Neural cell (in vitro differentiated cells): ENCODE data around the gene LRRC61. TPM values are rescaled to one million over a fixed set of nuclear protein-coding genes. Genes with fewer than 3 reads are reported as not detected.

Experiments used
- H2AFZ ChIP-seq: fragments of 200-600, 300-800 bp; sonication (generic), shearing (Covaris generic); 2 replicates; pipeline ENCODE4 v1.6.0; 2014; ENCODE audit warnings: low read depth, mild to moderate bottlenecking, antibody characterized with exemption, low read length, moderate library complexity
- H3F3A ChIP-seq: fragments of 200-600 bp; shearing (Covaris generic); 2 replicates; pipeline ENCODE4 v1.6.1; 2016; ENCODE audit warnings: mild to moderate bottlenecking, moderate library complexity, mixed read lengths, antibody characterized with exemption, low read length; ENCODE audit not compliant: insufficient read depth, poor library complexity, severe bottlenecking
- H3K27ac ChIP-seq: fragments of 200-600, 300-800 bp; sonication (generic), shearing (Covaris generic); 2 replicates; pipeline ENCODE4 v1.5.1; 2014; ENCODE audit warnings: mild to moderate bottlenecking, low read length, moderate library complexity
- H3K27me3 ChIP-seq: fragments of 300-800, 200-600 bp; sonication (generic), shearing (Covaris generic); 2 replicates; pipeline ENCODE4 v1.6.0; 2014; ENCODE audit warnings: mild to moderate bottlenecking, low read depth, low read length, moderate library complexity; ENCODE audit not compliant: insufficient read depth
- H3K36me3 ChIP-seq: fragments of 300-800, 200-600 bp; sonication (generic), shearing (Covaris generic); 2 replicates; pipeline ENCODE4 v1.5.1; 2014; ENCODE audit warnings: mild to moderate bottlenecking, antibody characterized with exemption, low read length, moderate library complexity; ENCODE audit not compliant: insufficient read depth
- H3K4me2 ChIP-seq: fragments of 300-800, 200-600 bp; sonication (generic), shearing (Covaris generic); 2 replicates; pipeline ENCODE4 v1.6.0; 2014; ENCODE audit warnings: mild to moderate bottlenecking, low read length
- H3K4me3 ChIP-seq: fragments of 300-800, 200-600 bp; sonication (generic), shearing (Covaris generic); 2 replicates; pipeline ENCODE4 v1.5.1; 2014; ENCODE audit warnings: mild to moderate bottlenecking, low read length, moderate library complexity
- H3K79me2 ChIP-seq: fragments of 200-600 bp; shearing (Covaris generic); replicated peaks from 2 replicates; pipeline ENCODE4 v1.6.0; 2014; ENCODE audit warnings: mild to moderate bottlenecking, low read length, moderate library complexity; ENCODE audit not compliant: insufficient read depth
- H3K9ac ChIP-seq: fragments of 300-800, 200-600 bp; sonication (generic), shearing (Covaris generic); 2 replicates; pipeline ENCODE4 v1.6.1; 2016; ENCODE audit warnings: mild to moderate bottlenecking, low read length, mixed read lengths
- H3K9me2 ChIP-seq: fragments of 200-600 bp; shearing (Covaris generic); 2 replicates; pipeline ENCODE4 v1.6.1; 2016; ENCODE audit warnings: mild to moderate bottlenecking, low read length, mixed read lengths; ENCODE audit not compliant: insufficient read depth
- H3K9me3 ChIP-seq: fragments of 200-600, 300-800 bp; sonication (generic), shearing (Covaris generic); 2 replicates; pipeline ENCODE4 v1.6.1; 2016; ENCODE audit warnings: mild to moderate bottlenecking, mixed run types, low read length, moderate library complexity, mixed read lengths
- H4K20me1 ChIP-seq: fragments of 200-600 bp; shearing (Covaris generic); 2 replicates; pipeline ENCODE4 v1.6.1; 2016; ENCODE audit warnings: mild to moderate bottlenecking, mixed run types; ENCODE audit not compliant: insufficient read depth
- EP300 ChIP-seq: fragments of 450-650 bp; conservative IDR thresholded peaks from 2 replicates; pipeline ENCODE4 v1.6.1; 2014; ENCODE audit warnings: antibody characterized with exemption, mild to moderate bottlenecking, moderate library complexity; ENCODE audit not compliant: poor library complexity, severe bottlenecking
- EZH2 ChIP-seq: fragments of 200-600, 300-800 bp; shearing (Covaris generic), sonication (generic); IDR thresholded peaks from 2 replicates; pipeline ENCODE4 v1.6.1; 2014; ENCODE audit warnings: antibody characterized with exemption, low read length, borderline replicate concordance, mild to moderate bottlenecking; ENCODE audit not compliant: insufficient read depth, poor library complexity, severe bottlenecking
- MXI1 ChIP-seq: fragments of 450-650 bp; conservative IDR thresholded peaks from 2 replicates; pipeline ENCODE4 v1.6.1; 2014; ENCODE audit warnings: antibody characterized with exemption, mild to moderate bottlenecking; ENCODE audit not compliant: poor library complexity, severe bottlenecking
- POLR2AphosphoS5 ChIP-seq: IDR thresholded peaks from 2 replicates; pipeline ENCODE4 v1.6.1; 2012
- RAD21 ChIP-seq: fragments of 450-650 bp; conservative IDR thresholded peaks from 2 replicates; pipeline ENCODE4 v1.6.1; 2014; ENCODE audit warnings: antibody characterized with exemption, mild to moderate bottlenecking, moderate library complexity
- SMC3 ChIP-seq: fragments of 450-650 bp; conservative IDR thresholded peaks from 2 replicates; pipeline ENCODE4 v1.6.1; 2014; ENCODE audit warnings: antibody characterized with exemption, mild to moderate bottlenecking, moderate library complexity; ENCODE audit not compliant: poor library complexity
- TAF1 ChIP-seq: IDR thresholded peaks from 2 replicates; pipeline ENCODE4 v1.6.1; 2012; ENCODE audit warnings: low read depth
- polyA plus RNA-seq: library from polyadenylated mRNA; depleted of rRNA; stranded (reverse); fragments of >200 nt; gene quantifications from 2 replicates; pipeline ENCODE4 v1.2.3, GENCODE V29; 2014
- TF ChIP-seq, protein P1 (sequence below): IDR thresholded peaks from 2 replicates; pipeline ENCODE4 v1.6.1; 2012; ENCODE audit warnings: borderline replicate concordance
- TF ChIP-seq, protein P2 (sequence below): fragments of 450-650 bp; IDR thresholded peaks from 2 replicates; pipeline ENCODE4 v1.5.1; 2014; ENCODE audit warnings: antibody characterized with exemption, mild to moderate bottlenecking, moderate library complexity; ENCODE audit not compliant: poor library complexity, severe bottlenecking

The LRRC61 gene
- polyA plus RNA-seq, 1 donor from 2014 or later = 5.0 TPM

DNA sequence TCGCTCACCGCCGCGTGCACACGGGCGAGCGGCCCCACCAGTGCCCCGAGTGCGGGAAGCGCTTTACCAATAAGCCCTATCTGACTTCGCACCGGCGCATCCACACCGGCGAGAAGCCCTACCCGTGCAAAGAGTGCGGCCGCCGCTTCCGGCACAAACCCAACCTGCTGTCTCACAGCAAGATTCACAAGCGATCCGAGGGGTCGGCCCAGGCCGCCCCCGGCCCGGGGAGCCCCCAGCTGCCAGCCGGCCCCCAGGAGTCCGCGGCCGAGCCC is 48.8 kb downstream of the LRRC61 start:
- H3K27ac ChIP-seq = no peak overlapping the region
- no peaks in the 10 kb centered on the region for H3K27me3 ChIP-seq
- no peaks in the 10 kb centered on the region for H3K36me3 ChIP-seq
- H3F3A ChIP-seq = no peaks in the 10 kb centered on the region
- no peak overlapping the region for H3K4me2 ChIP-seq
- H3K9me3 ChIP-seq = no peaks in the 10 kb centered on the region
- no peaks in the 10 kb centered on the region for H3K9me2 ChIP-seq
- no peak overlapping the region for H3K9ac ChIP-seq
- peaks cover 34% of the 10 kb centered on the region for H3K79me2 ChIP-seq
- no peaks in the 10 kb centered on the region for H4K20me1 ChIP-seq
- no peak overlapping the region for H3K4me3 ChIP-seq
- H2AFZ ChIP-seq = no peak overlapping the region
- no peak for TF ChIP-seq EP300
- no peak for TF ChIP-seq EZH2
- TF ChIP-seq, protein P1, sequence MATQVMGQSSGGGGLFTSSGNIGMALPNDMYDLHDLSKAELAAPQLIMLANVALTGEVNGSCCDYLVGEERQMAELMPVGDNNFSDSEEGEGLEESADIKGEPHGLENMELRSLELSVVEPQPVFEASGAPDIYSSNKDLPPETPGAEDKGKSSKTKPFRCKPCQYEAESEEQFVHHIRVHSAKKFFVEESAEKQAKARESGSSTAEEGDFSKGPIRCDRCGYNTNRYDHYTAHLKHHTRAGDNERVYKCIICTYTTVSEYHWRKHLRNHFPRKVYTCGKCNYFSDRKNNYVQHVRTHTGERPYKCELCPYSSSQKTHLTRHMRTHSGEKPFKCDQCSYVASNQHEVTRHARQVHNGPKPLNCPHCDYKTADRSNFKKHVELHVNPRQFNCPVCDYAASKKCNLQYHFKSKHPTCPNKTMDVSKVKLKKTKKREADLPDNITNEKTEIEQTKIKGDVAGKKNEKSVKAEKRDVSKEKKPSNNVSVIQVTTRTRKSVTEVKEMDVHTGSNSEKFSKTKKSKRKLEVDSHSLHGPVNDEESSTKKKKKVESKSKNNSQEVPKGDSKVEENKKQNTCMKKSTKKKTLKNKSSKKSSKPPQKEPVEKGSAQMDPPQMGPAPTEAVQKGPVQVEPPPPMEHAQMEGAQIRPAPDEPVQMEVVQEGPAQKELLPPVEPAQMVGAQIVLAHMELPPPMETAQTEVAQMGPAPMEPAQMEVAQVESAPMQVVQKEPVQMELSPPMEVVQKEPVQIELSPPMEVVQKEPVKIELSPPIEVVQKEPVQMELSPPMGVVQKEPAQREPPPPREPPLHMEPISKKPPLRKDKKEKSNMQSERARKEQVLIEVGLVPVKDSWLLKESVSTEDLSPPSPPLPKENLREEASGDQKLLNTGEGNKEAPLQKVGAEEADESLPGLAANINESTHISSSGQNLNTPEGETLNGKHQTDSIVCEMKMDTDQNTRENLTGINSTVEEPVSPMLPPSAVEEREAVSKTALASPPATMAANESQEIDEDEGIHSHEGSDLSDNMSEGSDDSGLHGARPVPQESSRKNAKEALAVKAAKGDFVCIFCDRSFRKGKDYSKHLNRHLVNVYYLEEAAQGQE = no peak
- no peak for TF ChIP-seq POLR2AphosphoS5
- no peak for TF ChIP-seq SMC3
- TF ChIP-seq RAD21 = no peak
- TF ChIP-seq, protein P2, sequence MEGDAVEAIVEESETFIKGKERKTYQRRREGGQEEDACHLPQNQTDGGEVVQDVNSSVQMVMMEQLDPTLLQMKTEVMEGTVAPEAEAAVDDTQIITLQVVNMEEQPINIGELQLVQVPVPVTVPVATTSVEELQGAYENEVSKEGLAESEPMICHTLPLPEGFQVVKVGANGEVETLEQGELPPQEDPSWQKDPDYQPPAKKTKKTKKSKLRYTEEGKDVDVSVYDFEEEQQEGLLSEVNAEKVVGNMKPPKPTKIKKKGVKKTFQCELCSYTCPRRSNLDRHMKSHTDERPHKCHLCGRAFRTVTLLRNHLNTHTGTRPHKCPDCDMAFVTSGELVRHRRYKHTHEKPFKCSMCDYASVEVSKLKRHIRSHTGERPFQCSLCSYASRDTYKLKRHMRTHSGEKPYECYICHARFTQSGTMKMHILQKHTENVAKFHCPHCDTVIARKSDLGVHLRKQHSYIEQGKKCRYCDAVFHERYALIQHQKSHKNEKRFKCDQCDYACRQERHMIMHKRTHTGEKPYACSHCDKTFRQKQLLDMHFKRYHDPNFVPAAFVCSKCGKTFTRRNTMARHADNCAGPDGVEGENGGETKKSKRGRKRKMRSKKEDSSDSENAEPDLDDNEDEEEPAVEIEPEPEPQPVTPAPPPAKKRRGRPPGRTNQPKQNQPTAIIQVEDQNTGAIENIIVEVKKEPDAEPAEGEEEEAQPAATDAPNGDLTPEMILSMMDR = no peak
- TF ChIP-seq MXI1 = no peak
- TF ChIP-seq TAF1 = no peak

DNA sequence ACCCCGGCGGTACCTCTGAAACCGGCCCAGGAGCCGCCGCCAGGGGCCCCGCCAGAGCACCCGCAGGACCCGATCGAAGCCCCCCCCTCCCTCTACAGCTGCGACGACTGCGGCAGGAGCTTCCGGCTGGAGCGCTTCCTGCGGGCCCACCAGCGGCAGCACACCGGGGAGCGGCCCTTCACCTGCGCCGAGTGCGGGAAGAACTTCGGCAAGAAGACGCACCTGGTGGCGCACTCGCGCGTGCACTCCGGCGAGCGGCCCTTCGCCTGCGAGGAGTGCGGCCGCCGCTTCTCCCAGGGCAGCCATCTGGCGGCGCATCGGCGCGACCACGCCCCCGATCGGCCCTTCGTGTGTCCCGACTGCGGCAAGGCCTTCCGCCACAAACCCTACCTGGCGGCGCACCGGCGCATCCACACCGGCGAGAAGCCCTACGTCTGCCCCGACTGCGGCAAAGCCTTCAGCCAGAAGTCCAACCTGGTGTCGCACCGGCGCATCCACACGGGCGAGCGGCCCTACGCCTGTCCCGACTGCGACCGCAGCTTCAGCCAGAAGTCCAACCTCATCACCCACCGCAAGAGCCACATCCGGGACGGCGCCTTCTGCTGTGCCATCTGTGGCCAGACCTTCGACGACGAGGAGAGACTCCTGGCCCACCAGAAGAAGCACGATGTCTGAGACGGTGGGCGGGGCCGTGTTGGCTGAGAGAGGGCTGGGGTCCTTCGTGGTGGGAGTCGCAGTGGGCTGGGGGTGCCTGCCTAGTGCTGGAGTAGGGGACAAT is 49.3 kb downstream of the LRRC61 start:
- Histone ChIP-seq H4K20me1 (no peaks in the 10 kb centered on the region), H3K9ac (no peak overlapping the region), H3K4me2 (no peak overlapping the region), H3K27ac (no peak overlapping the region), H3K4me3 (no peak overlapping the region), H3K36me3 (no peaks in the 10 kb centered on the region), H3K9me2 (no peaks in the 10 kb centered on the region), H3F3A (no peaks in the 10 kb centered on the region), H3K9me3 (no peaks in the 10 kb centered on the region), H3K27me3 (no peaks in the 10 kb centered on the region), H3K79me2 (peaks cover 37% of the 10 kb centered on the region), H2AFZ (no peak overlapping the region)
- TF ChIP-seq POLR2AphosphoS5 = no peak
- TF ChIP-seq MXI1 = no peak
- TF ChIP-seq, protein P1 = no peak
- no peak for TF ChIP-seq RAD21
- TF ChIP-seq, protein P2 = no peak
- no peak for TF ChIP-seq TAF1
- no peak for TF ChIP-seq EP300
- no peak for TF ChIP-seq EZH2
- TF ChIP-seq SMC3 = no peak
